Stimulated activated CD8-positive, alpha-beta memory T cell treated with anti-CD3 and anti-CD28 coated beads, Interleukin-15, amount 100 ng/mL, for 24 hours (primary cell): ENCODE measurements around the gene TMEM150A.
A peak's percentile ranks its signal among the peaks of the same experiment; 100 is the strongest.
"Not testable (repeated sequence)": the region's sequence is repeated elsewhere in the genome, so short reads cannot be mapped to it uniquely, and the experiment has no call there.

Experiments
- DNase-seq: peaks from one replicate; pipeline ENCODE4 v3.0.0-alpha.2; 2020; ENCODE audit warnings: low read depth

TMEM150A gene

GRCh38 chr2:85564144-85564563 lies 38.3 kb downstream of the TMEM150A start:
- DNase-seq: no peak

- peak; percentile 89 for DNase-seq
These were observed 41.0 kb downstream of the TMEM150A start, which contains the start of gene GGCX for GRCh38 chr2:85561280-85562212. TSS of gene GGCX (minus strand) at chr2:85561493. CDS start at chr2:85561428, 65 bp downstream.

GRCh38 chr2:85560812-85561279 lies 41.7 kb downstream of the TMEM150A start:
- no peak for DNase-seq

GRCh38 chr2:85560403-85560726 lies 42.1 kb downstream of the TMEM150A start:
- not testable (repeated sequence) for DNase-seq

GRCh38 chr2:85558160-85558559 lies 44.3 kb downstream of the TMEM150A start:
- DNase-seq: no peak

- DNase-seq: no peak
These were observed 45.4 kb downstream of the TMEM150A start for GRCh38 chr2:85557130-85557529.

GRCh38 chr2:85554980-85555612 lies 47.4 kb downstream of the TMEM150A start:
- no peak for DNase-seq

GRCh38 chr2:85553184-85553583 lies 49.3 kb downstream of the TMEM150A start:
- no peak for DNase-seq

- peak; percentile 55 for DNase-seq
These were observed 50.5 kb downstream of the TMEM150A start for GRCh38 chr2:85551698-85552678.

- no peak for DNase-seq
These were observed 52.0 kb downstream of the TMEM150A start for GRCh38 chr2:85550486-85550885.

GRCh38 chr2:85549826-85550225 lies 52.7 kb downstream of the TMEM150A start:
- DNase-seq: no peak

- no peak for DNase-seq
These were observed 53.4 kb downstream of the TMEM150A start for GRCh38 chr2:85549095-85549494.

GRCh38 chr2:85548608-85548900 lies 53.9 kb downstream of the TMEM150A start:
- DNase-seq: no peak
